Measurements from ENCODE around the gene NTM.

NTM gene

GRCh38 chr11:131770801-131771200 is 400.4 kb downstream of the NTM start:
- no peak for DNase-seq (ENCODE audit: low spot score)

- DNase-seq (ENCODE audit: low spot score): no peak
Measured at GRCh38 chr11:131771471-131771870, 401.1 kb downstream of the NTM start.

GRCh38 chr11:131773626-131774025 is 403.2 kb downstream of the NTM start:
- no peak for DNase-seq (ENCODE audit: low spot score)

GRCh38 chr11:131776211-131776610 is 405.8 kb downstream of the NTM start:
- DNase-seq (ENCODE audit: low spot score): no peak

- DNase-seq (ENCODE audit: low spot score): no peak
Measured at GRCh38 chr11:131785801-131786200, 415.4 kb downstream of the NTM start.

GRCh38 chr11:131787119-131787518 is 416.7 kb downstream of the NTM start:
- no peak for DNase-seq (ENCODE audit: low spot score)

- DNase-seq (ENCODE audit: low spot score): no peak
Measured at GRCh38 chr11:131790586-131790985, 420.2 kb downstream of the NTM start.

GRCh38 chr11:131792243-131792642 is 421.8 kb downstream of the NTM start:
- no peak for DNase-seq (ENCODE audit: low spot score)

- no peak for DNase-seq (ENCODE audit: low spot score)
Measured at GRCh38 chr11:131796089-131796488, 425.7 kb downstream of the NTM start.

- DNase-seq (ENCODE audit: low spot score): no peak
Measured at GRCh38 chr11:131796541-131796940, 426.1 kb downstream of the NTM start.

GRCh38 chr11:131800452-131800851 is 430.0 kb downstream of the NTM start:
- DNase-seq (ENCODE audit: low spot score): no peak

- no peak for DNase-seq (ENCODE audit: low spot score)
Measured at GRCh38 chr11:131802440-131803115, 432.2 kb downstream of the NTM start.

- DNase-seq (ENCODE audit: low spot score): no peak
Measured at GRCh38 chr11:131807876-131808275, 437.5 kb downstream of the NTM start.

- DNase-seq (ENCODE audit: low spot score): no peak
Measured at GRCh38 chr11:131808470-131808869, 438.1 kb downstream of the NTM start.

GRCh38 chr11:131809203-131809918 is 438.9 kb downstream of the NTM start:
- no peak for DNase-seq (ENCODE audit: low spot score)

GRCh38 chr11:131810541-131810940 is 440.1 kb downstream of the NTM start:
- no peak for DNase-seq (ENCODE audit: low spot score)

GRCh38 chr11:131811383-131811782 is 441.0 kb downstream of the NTM start:
- no peak for DNase-seq (ENCODE audit: low spot score)

- DNase-seq (ENCODE audit: low spot score): no peak
Measured at GRCh38 chr11:131814108-131814507, 443.7 kb downstream of the NTM start.

- no peak for DNase-seq (ENCODE audit: low spot score)
Measured at GRCh38 chr11:131815590-131815989, 445.2 kb downstream of the NTM start.

- DNase-seq (ENCODE audit: low spot score): no peak
Measured at GRCh38 chr11:131816051-131816450, 445.6 kb downstream of the NTM start.

GRCh38 chr11:131817687-131818188 is 447.3 kb downstream of the NTM start:
- DNase-seq (ENCODE audit: low spot score): no peak

- DNase-seq (ENCODE audit: low spot score): no peak
Measured at GRCh38 chr11:131819865-131820264, 449.4 kb downstream of the NTM start.

GRCh38 chr11:131822506-131822905 is 452.1 kb downstream of the NTM start:
- DNase-seq (ENCODE audit: low spot score): no peak

- DNase-seq (ENCODE audit: low spot score): no peak
Measured at GRCh38 chr11:131823772-131824171, 453.4 kb downstream of the NTM start.
